HUDEP-2 (cell line): Measurements from ENCODE around the gene FBXO5.
A peak's percentile ranks its signal among the peaks of the same experiment; 100 is the strongest.
"Not testable (repeated sequence)": the region's sequence is repeated elsewhere in the genome, so short reads cannot be mapped to it uniquely, and the experiment has no call there.

Source experiments
- DNase-seq, 76 experiments: peaks; one replicate each; lab custom pipeline; 2025; ENCODE audit not compliant: unreplicated experiment in 76 of 76; lab: John Stamatoyannopoulos, UW

The FBXO5 gene

DNA sequence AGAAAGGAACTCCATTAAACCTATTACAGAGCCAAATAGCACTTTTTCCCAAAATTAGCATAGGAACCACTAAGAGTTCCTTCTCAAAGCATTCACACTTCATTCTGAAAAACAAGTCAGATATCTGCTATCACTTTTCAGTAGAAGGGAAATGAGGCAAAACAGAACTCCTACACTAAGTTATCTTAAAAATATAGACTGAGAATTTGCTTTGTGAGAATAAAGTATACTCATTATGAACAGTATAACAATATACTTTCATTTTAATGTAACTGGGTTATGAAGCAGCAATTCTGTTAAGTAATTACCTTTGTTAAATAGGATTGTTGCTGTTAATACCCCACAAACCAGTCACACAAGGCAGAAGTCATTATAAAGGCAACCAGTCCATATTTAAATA lies 11.0 kb upstream of the FBXO5 start:
- no peak for DNase-seq

DNA sequence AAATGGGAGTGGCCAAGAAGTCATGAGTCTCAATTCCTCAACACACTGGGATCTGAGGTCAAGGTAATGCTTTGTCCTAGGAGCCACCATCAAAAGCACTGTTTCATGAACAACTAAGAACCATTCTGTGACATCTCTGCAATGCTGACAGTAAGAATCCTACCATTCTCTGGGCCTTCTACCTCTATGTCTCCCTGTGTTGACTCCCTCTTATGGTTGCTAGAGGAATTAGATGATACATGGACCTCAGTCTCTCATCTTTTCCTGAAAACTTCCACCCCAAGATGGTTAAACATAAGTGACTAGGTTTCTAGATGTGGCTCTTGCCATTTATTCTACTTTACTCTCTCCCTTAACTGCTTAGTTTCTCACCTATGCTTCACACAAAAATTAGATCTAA lies 10.6 kb upstream of the FBXO5 start:
- no peak for DNase-seq

DNA sequence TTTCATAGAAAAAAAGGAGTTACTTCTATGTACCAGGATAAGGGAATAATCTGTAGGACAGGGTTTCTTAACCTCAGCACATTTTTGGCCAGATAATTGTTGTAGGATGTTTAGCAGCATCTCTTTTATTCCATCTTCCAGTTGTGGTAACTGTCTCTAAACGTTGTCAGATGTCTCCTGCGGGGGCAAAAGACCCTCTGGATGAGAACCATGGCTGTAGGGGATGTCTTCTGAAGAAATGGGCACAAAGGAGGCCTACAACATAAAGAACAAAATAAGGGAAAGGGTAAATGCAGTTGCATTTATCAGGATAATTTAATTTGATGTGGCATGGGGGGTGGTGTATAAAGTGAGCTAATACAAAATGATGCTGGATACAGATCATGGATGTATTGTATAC lies 4.1 kb upstream of the FBXO5 start:
- DNase-seq: no peak

DNA sequence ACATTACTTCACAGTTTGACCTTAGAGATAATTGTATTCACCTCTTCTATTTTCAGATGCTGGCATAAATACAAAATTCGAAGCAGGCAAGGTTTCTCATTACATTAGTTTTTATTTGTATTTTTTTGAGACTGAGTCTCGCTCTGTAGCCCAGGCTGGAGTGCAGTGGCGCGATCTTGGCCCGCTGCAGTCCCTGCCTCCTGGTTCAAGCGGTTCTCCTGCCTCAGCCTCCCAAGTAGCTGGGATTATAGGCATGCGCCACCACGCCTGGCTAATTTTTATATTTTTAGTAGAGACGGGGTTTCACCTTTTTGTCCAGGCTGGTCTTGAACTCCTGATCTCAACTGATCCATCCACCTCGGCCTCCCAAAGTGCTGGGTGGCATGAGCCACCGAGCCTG lies 2.5 kb upstream of the FBXO5 start:
- DNase-seq: not testable (repeated sequence)

DNA sequence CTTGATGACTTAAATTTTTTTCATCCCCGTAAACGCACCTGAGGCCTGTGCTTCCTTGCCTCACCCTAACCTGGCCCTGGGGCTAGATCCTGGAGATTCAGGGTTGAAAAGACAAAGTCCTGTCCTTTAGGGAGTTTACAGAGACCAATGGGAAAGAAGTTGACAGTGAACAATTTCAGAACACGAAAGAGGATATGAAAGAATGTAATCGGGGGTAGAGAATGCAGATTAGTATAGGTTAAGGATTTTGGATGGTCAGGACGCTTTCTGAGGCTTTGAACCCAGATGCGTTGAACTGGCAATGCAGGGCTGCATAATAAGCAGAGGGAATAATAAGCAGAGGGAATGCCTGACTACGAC lies 1.7 kb upstream of the FBXO5 start:
- DNase-seq: no peak

DNA sequence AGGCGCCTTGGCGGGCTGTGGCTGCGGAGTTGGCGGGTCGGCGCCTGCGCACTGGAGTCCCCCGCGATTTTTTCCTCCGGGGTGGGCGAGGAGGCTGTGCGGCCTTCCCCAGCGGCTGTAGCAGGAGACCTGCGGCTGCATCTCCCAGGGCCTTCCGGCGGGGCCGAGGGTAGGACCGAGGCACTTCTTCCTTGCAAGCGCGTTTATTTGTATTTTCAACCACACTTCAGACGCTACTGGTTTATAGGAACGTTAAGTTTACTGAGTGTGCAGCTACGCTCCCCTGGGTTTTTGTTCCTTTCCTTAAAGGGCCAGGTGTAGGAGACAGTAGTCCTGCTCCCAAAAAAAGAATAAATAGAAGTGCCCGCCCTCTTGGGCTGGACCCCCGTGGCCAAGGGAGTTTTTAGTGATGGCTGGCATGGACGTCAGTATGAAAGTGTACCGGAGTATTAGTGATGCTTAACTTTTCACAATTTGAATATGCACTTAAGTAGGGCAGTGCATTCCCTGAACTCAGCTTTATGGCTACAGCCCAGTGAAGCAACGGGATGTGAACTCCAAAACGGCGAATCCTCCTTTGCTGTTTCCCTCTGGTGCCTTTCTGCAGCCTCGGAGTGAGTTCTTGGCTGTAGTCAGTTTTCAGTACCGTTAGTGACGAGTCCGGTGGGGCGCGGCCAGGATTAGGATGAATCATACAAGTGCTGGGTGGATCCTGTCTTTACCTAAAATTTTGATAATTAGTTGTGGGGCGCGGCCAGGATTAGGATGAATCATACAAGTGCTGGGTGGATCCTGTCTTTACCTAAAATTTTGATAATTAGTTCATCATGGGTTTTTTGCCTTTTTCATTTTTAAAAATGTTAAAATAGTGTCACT lies 1.0 kb upstream of the FBXO5 start:
- DNase-seq: peak in 75 of 76 experiments; percentile 36 to 98 (median 89)

DNA sequence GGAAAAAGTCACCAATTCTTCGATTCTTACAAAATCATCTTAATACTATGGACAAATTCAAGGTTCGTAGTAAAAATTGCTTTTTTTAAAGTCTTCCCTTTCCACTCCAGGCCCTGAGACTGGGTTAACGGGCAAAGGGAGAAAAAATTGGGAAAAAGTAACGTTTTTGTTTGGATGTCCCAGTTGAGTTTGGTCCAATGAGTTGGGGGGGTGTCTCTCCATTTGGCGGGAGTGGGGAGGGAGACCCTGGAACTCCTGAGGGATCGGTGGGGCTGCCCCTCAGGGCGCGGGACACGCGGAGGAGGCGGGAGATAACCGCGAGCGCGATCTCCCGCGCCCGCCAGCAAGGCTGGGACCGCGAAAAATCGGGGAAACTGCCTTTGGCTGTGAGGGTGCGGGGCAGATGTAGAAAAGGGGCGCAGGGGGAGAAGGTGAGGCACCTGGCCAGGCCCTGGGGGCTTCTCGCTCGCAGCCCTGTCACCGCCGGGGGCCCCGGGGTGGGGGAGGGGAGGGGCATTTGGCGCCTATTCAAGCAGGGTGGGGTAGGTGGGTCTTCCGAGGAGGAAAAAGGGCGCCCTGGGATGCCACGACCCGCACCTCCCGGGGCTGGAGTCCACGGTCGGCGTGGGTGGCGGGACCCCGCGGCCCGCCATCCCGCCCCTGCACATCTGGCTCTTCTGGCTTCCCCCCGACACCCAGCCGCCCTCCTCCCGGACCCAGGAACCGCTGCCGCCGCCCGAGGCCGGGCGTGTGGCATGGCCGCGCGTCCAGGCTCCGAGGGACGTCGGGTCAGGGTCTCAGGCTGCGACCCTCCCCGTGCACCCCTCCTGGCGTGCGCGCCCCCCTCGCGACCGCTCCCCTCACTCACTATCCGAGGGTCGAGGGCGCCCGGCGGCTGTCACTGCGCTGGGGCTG lies 595 bp downstream of the FBXO5 start:
- DNase-seq: peak in 36 of 76 experiments; percentile 14 to 78 (median 47)

DNA sequence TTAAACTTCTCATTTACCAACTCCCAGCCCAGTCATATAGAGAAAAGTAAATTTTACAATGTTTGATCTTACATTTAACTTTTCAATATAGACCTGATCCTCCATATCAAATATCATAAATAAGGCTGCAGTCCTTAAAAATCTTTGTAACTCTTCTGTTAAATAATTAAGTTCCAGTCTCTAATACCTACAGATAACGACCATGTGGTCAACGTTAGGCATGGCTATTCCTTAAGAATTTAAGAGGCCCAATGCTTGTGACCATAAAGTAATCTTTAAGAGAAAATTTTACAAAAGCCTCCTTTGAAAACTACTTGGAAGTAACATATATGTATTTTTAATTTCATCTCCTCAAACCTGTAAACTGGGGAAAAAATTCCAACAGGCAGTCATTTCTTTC lies 1.6 kb downstream of the FBXO5 start:
- peak in 2 of 76 experiments; percentile 15 to 29 for DNase-seq

DNA sequence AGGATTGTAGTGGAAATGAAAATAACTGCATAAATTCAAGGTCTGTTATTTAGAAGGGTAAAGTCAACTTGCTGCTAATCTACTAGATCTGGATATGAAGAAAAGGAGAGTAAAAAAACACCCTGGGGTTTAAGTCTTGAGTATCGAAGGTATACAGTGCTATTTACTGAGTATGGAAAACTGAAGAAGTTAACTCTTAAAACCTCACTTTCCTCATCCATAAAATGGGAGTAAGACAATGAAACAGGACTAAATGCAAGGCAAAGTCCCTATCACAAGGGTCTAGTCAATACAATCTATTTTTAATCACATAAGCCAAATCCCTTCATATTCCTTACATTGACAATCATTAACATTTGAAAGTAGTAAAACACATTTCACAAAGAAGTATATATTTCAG lies 2.2 kb downstream of the FBXO5 start:
- DNase-seq: no peak

DNA sequence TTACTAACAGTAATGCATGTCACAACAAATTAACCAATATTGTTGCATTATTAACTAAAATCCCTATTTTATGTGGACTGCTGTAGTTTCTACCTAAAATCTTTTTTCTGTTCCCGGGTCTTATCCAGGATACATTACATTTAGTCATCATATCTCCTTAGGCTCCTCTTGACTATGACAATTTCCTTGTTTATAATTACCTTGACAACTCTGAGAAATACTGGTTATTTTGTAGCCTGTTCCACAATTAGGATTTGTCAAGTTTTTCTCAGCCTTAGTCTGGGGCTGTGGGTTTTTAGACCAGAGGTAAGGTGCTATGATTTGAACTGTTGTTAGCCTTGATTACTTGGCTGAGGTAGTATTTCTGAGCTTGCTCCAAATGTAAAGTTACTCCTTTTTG lies 3.7 kb downstream of the FBXO5 start:
- DNase-seq: no peak

DNA sequence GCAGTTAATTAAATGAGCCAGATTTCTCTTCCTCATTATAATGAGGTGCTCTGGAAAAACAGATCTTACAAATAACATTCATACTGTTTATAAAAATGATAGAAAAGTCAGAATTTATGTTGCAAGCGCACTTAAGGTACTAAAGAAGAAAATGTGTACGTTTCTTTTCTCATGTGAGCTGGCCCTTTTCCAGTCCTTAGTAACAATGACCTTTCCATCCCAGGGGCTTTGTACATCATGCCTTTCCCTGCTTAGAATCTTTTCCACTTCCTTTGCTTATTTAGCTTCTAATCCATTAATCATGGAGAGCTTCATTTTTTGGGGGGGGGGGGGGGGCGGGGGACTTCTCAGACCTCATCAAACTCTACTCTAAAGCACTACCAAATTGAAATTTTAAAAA lies 4.8 kb downstream of the FBXO5 start:
- DNase-seq: no peak

DNA sequence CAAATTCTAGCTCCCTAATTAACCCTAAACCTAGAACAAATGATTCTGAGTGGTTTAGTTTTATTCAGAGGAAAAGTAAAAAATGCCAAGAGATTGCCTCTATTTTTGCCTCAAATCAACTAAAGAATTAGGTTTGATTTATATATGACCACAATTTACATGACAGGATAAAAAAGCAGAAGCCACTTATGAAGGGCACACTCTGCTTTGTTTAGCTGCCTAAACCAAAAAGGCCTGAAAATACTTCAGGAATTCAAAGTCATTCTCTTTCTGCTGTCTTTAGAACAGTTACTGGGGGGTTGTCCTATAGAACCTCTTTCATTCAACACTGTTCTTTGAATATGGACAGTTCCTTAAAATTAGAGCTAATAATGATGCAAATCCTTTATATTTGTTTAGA lies 5.3 kb downstream of the FBXO5 start:
- DNase-seq: no peak

DNA sequence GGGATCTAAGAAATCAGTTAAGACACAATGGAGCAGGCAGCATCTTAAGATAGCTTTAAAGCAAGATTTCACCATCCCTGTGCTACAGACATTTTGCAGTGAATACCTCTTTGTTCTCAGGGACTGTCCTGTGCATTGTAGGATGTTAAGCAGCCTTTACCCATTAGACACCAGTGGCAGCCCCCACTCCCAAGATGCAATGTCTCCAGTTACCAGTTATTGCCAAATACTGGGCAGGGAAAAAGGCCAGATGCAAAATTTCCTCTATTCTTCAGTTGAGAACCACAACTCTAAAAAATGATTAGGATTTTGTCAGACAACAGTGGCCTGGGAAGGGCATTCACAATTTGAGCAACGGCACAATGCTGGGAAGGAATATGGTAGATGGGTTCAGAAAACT lies 6.1 kb downstream of the FBXO5 start:
- DNase-seq: no peak

DNA sequence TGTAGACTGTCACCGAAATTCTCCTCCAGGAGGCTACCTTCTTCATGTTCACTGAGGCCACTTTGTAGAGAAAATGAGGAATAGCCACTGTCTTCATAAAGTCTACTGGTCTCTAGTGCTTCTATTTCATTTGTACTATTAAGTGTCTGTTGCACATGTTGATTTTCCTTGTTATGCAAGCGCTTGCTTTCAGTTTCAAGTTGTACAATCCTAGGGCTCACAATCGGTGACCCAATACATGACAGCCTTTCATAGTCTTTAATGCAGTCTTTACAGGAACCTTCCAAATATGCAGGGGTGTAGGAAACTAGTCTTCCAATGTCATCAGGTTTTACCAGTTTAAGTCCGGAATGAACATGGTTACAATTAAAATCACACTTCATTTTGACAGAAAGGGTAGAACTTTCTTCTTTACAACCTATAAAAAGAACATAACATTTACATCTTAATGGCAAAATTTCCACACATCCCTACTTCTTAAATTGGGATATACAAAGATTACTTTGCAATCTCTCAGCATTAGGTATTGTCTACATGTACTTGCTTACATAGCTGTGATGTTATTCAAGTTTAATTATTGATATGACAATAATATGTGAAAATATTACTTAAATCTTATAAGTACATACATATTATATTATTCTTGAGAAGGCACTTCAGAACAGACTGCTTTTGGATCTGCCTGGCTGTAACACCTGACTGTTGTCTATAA lies 7.5 kb downstream of the FBXO5 start:
- no peak for DNase-seq

DNA sequence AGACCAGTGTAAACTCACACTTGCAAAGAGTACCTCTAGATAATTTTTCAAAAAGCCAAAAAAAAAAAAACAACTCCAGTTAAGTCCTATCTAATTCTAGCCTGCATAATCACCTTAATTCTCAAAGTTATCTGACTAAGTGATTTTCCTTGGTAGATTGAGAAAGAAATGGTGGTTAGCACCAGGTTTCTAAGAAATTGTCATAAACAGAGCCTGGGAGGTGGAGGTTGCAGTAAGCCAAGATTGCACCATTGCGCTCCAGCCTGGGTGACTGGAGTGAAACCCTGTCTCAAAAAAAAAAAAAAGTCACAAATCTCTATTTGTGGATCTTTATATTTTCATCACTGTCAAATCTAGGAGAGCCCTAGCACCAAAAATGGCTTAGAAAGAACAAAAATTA lies 8.9 kb downstream of the FBXO5 start:
- no peak for DNase-seq

DNA sequence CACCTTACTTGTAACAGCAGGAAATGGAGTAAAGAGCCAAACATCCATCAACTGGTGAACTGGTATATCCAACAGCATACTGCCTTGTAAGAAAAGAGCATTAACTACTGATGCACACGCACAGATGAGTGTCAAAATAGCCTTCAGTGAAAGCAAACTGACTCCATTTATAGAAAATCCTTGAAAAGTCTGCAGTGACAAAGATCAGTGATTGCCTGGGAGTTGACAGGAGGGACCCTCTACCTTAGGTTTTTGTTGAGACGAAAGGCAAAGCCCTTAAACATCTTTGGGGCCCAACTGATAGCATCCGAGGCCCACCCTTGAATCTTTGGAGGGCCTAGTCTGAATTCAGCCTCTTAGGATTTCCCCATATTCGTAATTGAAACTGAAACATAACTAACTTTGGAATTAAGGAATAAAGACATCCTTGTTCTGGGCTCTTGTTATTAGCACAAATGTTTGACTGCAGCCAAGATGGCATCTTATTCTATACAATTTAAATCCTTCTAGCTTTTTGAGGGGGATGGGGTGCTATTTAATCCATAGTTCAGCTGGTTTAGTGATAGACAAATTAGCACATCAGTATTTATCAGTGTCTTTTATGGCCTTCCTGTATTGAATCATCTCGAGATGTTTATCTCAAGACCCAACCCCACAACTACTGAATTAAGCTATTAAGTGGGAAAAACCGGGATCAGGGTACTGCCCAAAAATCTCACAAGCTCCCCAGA lies 13.0 kb downstream of the FBXO5 start:
- no peak for DNase-seq

DNA sequence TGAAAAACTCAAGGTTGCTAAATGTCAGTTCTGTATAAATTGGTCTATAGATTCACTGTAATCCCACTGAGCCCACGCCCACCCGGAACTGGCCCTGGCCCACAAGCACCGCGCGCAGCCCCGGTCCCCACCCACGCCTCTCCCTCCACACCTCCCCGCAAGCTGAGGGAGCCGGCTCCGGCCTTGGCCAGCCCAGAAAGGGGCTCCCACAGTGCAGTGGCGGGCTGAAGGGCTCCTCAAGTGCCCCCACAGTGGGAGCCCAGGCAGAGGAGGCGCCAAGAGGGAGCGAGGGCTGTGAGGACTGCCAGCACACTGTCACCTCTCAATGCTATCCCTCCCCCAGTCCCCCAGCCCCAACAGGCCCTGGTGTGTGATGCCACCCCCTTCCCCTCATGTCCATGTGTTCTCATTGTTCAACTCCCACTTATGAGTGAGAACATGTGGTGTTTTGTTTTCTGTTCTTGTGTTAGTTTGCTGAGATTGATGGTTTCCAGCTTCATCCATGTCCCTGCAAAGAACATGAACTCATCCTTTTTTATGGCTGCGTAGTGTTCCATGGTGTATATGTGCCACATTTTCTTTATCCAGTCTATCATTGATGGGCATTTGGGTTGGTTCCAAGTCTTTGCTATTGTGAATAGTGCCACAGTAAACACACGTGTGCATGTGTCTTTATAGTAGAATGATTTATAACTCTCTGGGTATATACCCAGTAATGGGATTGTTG lies 16.5 kb downstream of the FBXO5 start:
- DNase-seq: not testable (repeated sequence)

DNA sequence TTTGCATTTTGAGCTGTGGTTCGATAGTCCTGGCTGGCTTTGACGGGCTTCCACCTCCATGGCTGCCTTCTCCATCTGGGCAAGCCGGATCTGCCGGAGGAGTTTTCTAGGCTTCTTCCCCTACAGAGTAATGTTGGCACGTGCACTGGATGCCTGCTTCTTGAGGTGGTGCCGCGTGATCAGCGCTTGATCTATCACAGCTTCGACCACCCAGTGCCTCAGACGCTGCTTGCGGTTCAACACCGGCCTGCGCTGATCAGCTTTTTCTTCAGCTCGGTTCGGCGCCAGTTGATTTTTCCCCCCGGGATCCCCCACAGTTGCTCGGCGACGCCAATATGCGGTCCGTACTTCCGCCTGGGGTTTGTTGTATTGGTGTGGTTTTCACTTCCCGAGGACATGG lies 23.5 kb downstream of the FBXO5 start:
- DNase-seq: no peak

DNA sequence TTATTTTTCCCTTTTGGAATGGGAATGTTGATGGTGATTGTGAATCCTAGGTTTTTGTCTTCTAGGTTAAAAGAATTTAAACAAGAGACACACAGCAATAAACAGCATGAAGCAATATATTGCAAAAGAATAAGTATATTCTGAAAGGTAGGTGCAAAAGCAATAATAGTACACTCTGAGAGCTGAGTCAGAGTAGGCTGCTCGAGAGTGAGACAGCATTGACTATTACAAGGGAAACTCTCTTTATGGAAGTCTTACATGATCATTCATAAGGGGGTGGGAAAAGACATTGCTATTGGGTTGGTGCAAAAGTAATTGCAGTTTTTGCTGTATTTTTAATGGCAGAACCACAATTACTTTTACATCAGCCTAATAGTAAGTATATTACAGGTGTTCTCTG lies 25.0 kb downstream of the FBXO5 start:
- DNase-seq: no peak

DNA sequence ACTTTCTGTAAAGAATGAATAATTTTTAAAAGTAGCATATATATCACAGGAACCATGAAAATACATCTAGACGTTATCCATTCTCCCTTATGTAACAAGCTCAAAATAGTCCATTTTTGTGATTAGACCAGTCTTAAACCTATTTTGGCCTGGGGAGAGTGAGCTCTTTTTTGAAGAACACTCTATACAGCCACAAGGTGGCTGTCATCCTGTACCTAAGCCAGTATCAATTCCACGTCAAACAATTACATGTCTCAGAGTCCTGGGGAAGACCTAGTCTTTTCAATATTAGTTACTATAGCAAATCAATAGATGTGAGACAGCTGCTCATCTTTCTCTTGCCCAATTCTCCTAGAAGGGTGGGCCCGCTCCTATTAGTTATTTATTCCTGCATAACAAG lies 28.4 kb downstream of the FBXO5 start:
- peak in 2 of 76 experiments; percentile 10 to 32 for DNase-seq
